B cell (primary cell): ENCODE results near the gene CAMK2A. TPM values are rescaled to one million over a fixed set of nuclear protein-coding genes. Genes with fewer than 3 reads are reported as not detected.

Experiments
- ATAC-seq: fragments of 200-7000 bp; cut with Tn5 transposase; one replicate; pipeline ENCODE4 v1.10.0; 2021; ENCODE audit warnings: low read depth, mild to moderate bottlenecking, moderate number of reproducible peaks, moderate library complexity
- CTCF ChIA-PET: fragments of 350-600 bp; sonication (Branson Sonifier 250); formaldehyde crosslinking; loops from one replicate; lab custom pipeline; 2021; ENCODE audit warnings: antibody characterized with exemption, inconsistent platforms; lab: Charles Lee
- POLR2A ChIA-PET: fragments of 350-600 bp; sonication (Branson Sonifier 250); formaldehyde crosslinking; loops from one replicate; lab custom pipeline; 2021; ENCODE audit warnings: antibody characterized with exemption; lab: Charles Lee
- DNase-seq: peaks from one replicate; pipeline ENCODE4 v3.0.0; 2013
- H2AFZ ChIP-seq: 2 replicates; pipeline ENCODE4 v1.6.1; 2012; ENCODE audit warnings: mild to moderate bottlenecking, low read depth, low read length; ENCODE audit not compliant: insufficient read depth, poor library complexity, severe bottlenecking
- H3K27ac ChIP-seq, 2 donors: 1 replicate in 1 of 2; 2 replicates in 1 of 2; pipeline ENCODE4 v1.5.1; 2012 to 2013; ENCODE audit warnings: low read length in 2 of 2, mild to moderate bottlenecking in 2 of 2, moderate library complexity in 1 of 2
- H3K27me3 ChIP-seq, 4 experiments: fragments of 200-600 bp in 1 of 4; sonication (generic) in 1 of 4; replicated peaks in 1 of 4; 1 replicate in 2 of 4; 2 replicates in 2 of 4; pipeline versions ENCODE4 v1.6.1 to v1.7.0; 2013 to 2016; ENCODE audit warnings: low read length in 3 of 4, mild to moderate bottlenecking in 2 of 4, mixed read lengths in 1 of 4, moderate library complexity in 1 of 4; ENCODE audit not compliant: insufficient read depth in 4 of 4, control insufficient read depth in 3 of 4; ENCODE audit errors: control extremely low read depth in 1 of 4
- H3K36me3 ChIP-seq, 2 experiments: replicated peaks in 1 of 2; 1 replicate in 1 of 2; 2 replicates in 1 of 2; pipeline versions ENCODE4 v1.6.1 to v1.7.1; 2013; ENCODE audit warnings: low read length in 1 of 2; ENCODE audit not compliant: insufficient read depth in 2 of 2, control insufficient read depth in 1 of 2; ENCODE audit errors: control extremely low read depth in 1 of 2, extremely low read depth in 1 of 2
- H3K4me1 ChIP-seq, 2 donors: fragments of 200-600 bp in 1 of 2; sonication (generic) in 1 of 2; 1 replicate in 1 of 2; 2 replicates in 1 of 2; pipeline versions ENCODE4 v1.5.1 to v1.6.1; 2013 to 2017; ENCODE audit warnings: low read length in 2 of 2; ENCODE audit not compliant: control insufficient read depth in 2 of 2, insufficient read depth in 2 of 2
- H3K4me2 ChIP-seq: replicated peaks from 2 replicates; pipeline ENCODE3; 2012; ENCODE audit warnings: mild to moderate bottlenecking, low read depth, low read length; ENCODE audit not compliant: poor library complexity, severe bottlenecking
- H3K4me3 ChIP-seq, 5 experiments: fragments of 200-600 bp in 1 of 5; sonication (generic) in 1 of 5; 1 replicate in 3 of 5; 2 replicates in 2 of 5; pipeline versions ENCODE4 v1.5.1 to v1.7.0; 2011 to 2016; ENCODE audit warnings: low read length in 4 of 5, mild to moderate bottlenecking in 4 of 5, low read depth in 2 of 5, control low read depth in 1 of 5, moderate library complexity in 1 of 5; ENCODE audit not compliant: insufficient read depth in 1 of 5; ENCODE audit errors: control extremely low read depth in 1 of 5, extremely low read depth in 1 of 5
- H3K79me2 ChIP-seq: fragments of 200-600 bp; sonication (generic); one replicate; pipeline ENCODE4 v1.6.0; 2016; ENCODE audit warnings: low read length; ENCODE audit not compliant: control insufficient read depth, insufficient read depth
- H3K9ac ChIP-seq: fragments of 200-600 bp; sonication (generic); 2 replicates; pipeline ENCODE4 v1.6.1; 2017; ENCODE audit warnings: mild to moderate bottlenecking, low read length, moderate library complexity
- H3K9me3 ChIP-seq, 3 donors: one replicate each; pipeline versions ENCODE4 v1.6.1 to v1.7.1; 2013; ENCODE audit warnings: low read length in 2 of 3; ENCODE audit not compliant: control insufficient read depth in 2 of 3, insufficient read depth in 1 of 3; ENCODE audit errors: control extremely low read depth in 1 of 3
- H4K20me1 ChIP-seq: 2 replicates; pipeline ENCODE4 v1.6.0; 2012; ENCODE audit warnings: mild to moderate bottlenecking, low read length; ENCODE audit not compliant: insufficient read depth, control insufficient read depth, poor library complexity, severe bottlenecking
- H3K27ac Mint-ChIP-seq: one replicate; pipeline ENCODE4 v1.8.0; 2021; ENCODE audit warnings: mixed read lengths
- H3K27me3 Mint-ChIP-seq: one replicate; pipeline ENCODE4 v1.8.0; 2021; ENCODE audit warnings: mixed read lengths
- H3K4me1 Mint-ChIP-seq: one replicate; pipeline ENCODE4 v1.8.0; 2021; ENCODE audit warnings: mixed read lengths
- H3K4me3 Mint-ChIP-seq: one replicate; pipeline ENCODE4 v1.8.0; 2021; ENCODE audit warnings: mixed read lengths
- H3K9me3 Mint-ChIP-seq: one replicate; pipeline ENCODE4 v1.8.0; 2022; ENCODE audit warnings: mixed read lengths; ENCODE audit not compliant: insufficient read depth
- CTCF ChIP-seq: fragments of 200-600 bp; IDR thresholded peaks from one replicate; pipeline ENCODE4 v1.8.0; 2022; ENCODE audit warnings: antibody characterized with exemption, mild to moderate bottlenecking
- EZH2 ChIP-seq: IDR thresholded peaks from 2 replicates; pipeline ENCODE4 v1.6.1; 2012; ENCODE audit warnings: borderline replicate concordance, low read depth, mild to moderate bottlenecking, moderate library complexity, low read length; ENCODE audit not compliant: insufficient read depth, poor library complexity, severe bottlenecking
- WGBS: methylation state at CpG from one replicate; pipeline ENCODE4 v1.1.5; 2013; ENCODE audit warnings: missing lambda C conversion rate; ENCODE audit not compliant: insufficient coverage; 5-methylcytosine and 5-hydroxymethylcytosine counted together
- intact Hi-C: fragments of 100-400 bp; cut with micrococcal nuclease; formaldehyde crosslinking; loops from one replicate; pipeline ENCODE4 v1.10.0; 2022
- polyA plus RNA-seq: library from polyadenylated mRNA; depleted of rRNA; stranded (reverse); fragments of >200 nt; gene quantifications from 2 replicates; pipeline ENCODE4 v1.2.3, GENCODE V29; 2012
- total RNA-seq, 2 donors: library from RNA; stranded (reverse); fragments of 120-200 nt in 1 of 2; gene quantifications; 1 replicate in 1 of 2; 2 replicates in 1 of 2; pipeline versions ENCODE4 v1.2.3 to v1.2.4, GENCODE V29; 2013 to 2022

The CAMK2A gene
- total and polyA plus RNA-seq, 2 donors (not counting 1 experiment from before 2014, with no cell fraction given): not detected

GRCh38 chr5:150219861-150220260 is 69.7 kb downstream of the CAMK2A start:
- intact Hi-C loops: loop anchor here (10.0 kb wide), 1 partner anchor 185 kb away; no protein-coding TSS in a partner anchor
- CTCF ChIA-PET: interaction anchor here (0.6 to 1.8 kb wide), 4 partner anchors 229 to 583 kb away, joined by 3 to 5 read pairs (median 4); no protein-coding TSS in a partner anchor
- H3K4me2 ChIP-seq: no peak overlapping the region

GRCh38 chr5:150219142-150219541 is 70.4 kb downstream of the CAMK2A start:
- Histone ChIP-seq H3K27ac (no peak overlapping the region), H3K9me3 (no peaks in the 10 kb centered on the region), H2AFZ (no peak overlapping the region), H3K9ac (no peak overlapping the region), H3K4me1 (peaks cover 0 to 3% of the 10 kb centered on the region in 2 donors), H3K36me3 (no peaks in the 10 kb centered on the region), H3K4me3 (no peak overlapping the region), H3K27me3 (peaks cover 0 to 4% (median 2%) of the 10 kb centered on the region in 4 experiments), H4K20me1 (no peaks in the 10 kb centered on the region), H3K4me2 (no peak overlapping the region), H3K79me2 (no peaks in the 10 kb centered on the region)
- Mint-ChIP-seq H3K9me3 (no peaks in the 10 kb centered on the region), H3K27me3 (peaks cover 15% of the 10 kb centered on the region), H3K4me3 (no peak overlapping the region), H3K4me1 (peaks cover 2% of the 10 kb centered on the region), H3K27ac (no peak overlapping the region)
- CTCF ChIA-PET: interaction anchor here (0.9 to 2.0 kb wide), 5 partner anchors 26 to 366 kb away, joined by 3 to 7 read pairs (median 5); no protein-coding TSS in a partner anchor
- TF ChIP-seq CTCF (no peak), EZH2 (no peak)
- DNase-seq (no peak), ATAC-seq (no peak)
- POLR2A ChIA-PET: no interaction called here
- intact Hi-C loops: loop anchor here (10.0 kb wide), 1 partner anchor 184 kb away; no protein-coding TSS in a partner anchor

More at GRCh38 chr5:150219861-150220260, 69.7 kb downstream of the CAMK2A start:
- Mint-ChIP-seq H3K9me3 (no peaks in the 10 kb centered on the region), H3K4me3 (no peak overlapping the region), H3K27me3 (peaks cover 15% of the 10 kb centered on the region), H3K4me1 (peaks cover 2% of the 10 kb centered on the region), H3K27ac (no peak overlapping the region)
- Histone ChIP-seq H3K4me3 (no peak overlapping the region), H3K4me1 (peaks cover 0 to 3% of the 10 kb centered on the region in 2 donors), H3K27me3 (peaks cover 0 to 4% (median 2%) of the 10 kb centered on the region in 4 experiments), H3K9me3 (no peaks in the 10 kb centered on the region), H4K20me1 (no peaks in the 10 kb centered on the region), H3K79me2 (no peaks in the 10 kb centered on the region), H2AFZ (no peak overlapping the region), H3K36me3 (no peaks in the 10 kb centered on the region), H3K27ac (no peak overlapping the region), H3K9ac (no peak overlapping the region)
- TF ChIP-seq CTCF (no peak), EZH2 (no peak)
- 93% methylated on average over 2 of the region's 2 CpGs for WGBS
- POLR2A ChIA-PET: no interaction called here
- DNase-seq: no peak
- no peak for ATAC-seq
